Astrocyte (in vitro differentiated cells and primary cell): Measurements from ENCODE around the gene RNF157. TPM values are rescaled to one million over a fixed set of nuclear protein-coding genes. Genes with fewer than 3 reads are reported as not detected.

ENCODE experiments used
- DNase-seq: peaks from one replicate; pipeline ENCODE4 v3.0.0-alpha.2; 2010; ENCODE audit warnings: low read depth
- FAIRE-seq: peaks from 2 replicates; lab custom pipeline; 2011; peaks lifted over from hg19 to GRCh38; lab: Jason Lieb, UNC
- H2AFZ ChIP-seq: 2 replicates; pipeline ENCODE4 v1.6.0; 2012; ENCODE audit warnings: low read depth, low read length, inconsistent platforms
- H3K27ac ChIP-seq: 2 replicates; pipeline ENCODE4 v1.5.1; 2011; ENCODE audit warnings: low read depth, low read length, inconsistent platforms
- H3K27me3 ChIP-seq: 2 replicates; pipeline ENCODE4 v1.6.0; 2011; ENCODE audit warnings: low read length, inconsistent platforms; ENCODE audit not compliant: insufficient read depth
- H3K36me3 ChIP-seq: 2 replicates; pipeline ENCODE4 v1.5.1; 2011; ENCODE audit warnings: low read length, inconsistent platforms; ENCODE audit not compliant: insufficient read depth
- H3K4me1 ChIP-seq: 2 replicates; pipeline ENCODE4 v1.5.1; 2011; ENCODE audit warnings: low read length, inconsistent platforms; ENCODE audit not compliant: insufficient read depth
- H3K4me2 ChIP-seq: 2 replicates; pipeline ENCODE4 v1.6.0; 2012; ENCODE audit warnings: low read length, inconsistent platforms
- H3K4me3 ChIP-seq: 2 replicates; pipeline ENCODE4 v1.5.1; 2011; ENCODE audit warnings: low read depth, mild to moderate bottlenecking, low read length, inconsistent platforms; ENCODE audit not compliant: insufficient read depth
- H3K79me2 ChIP-seq: 2 replicates; pipeline ENCODE4 v1.6.0; 2012; ENCODE audit warnings: mild to moderate bottlenecking, low read length, inconsistent platforms; ENCODE audit not compliant: insufficient read depth
- H3K9ac ChIP-seq: 2 replicates; pipeline ENCODE4 v1.6.0; 2012; ENCODE audit warnings: mild to moderate bottlenecking, low read length, inconsistent platforms
- H3K9me3 ChIP-seq: 2 replicates; pipeline ENCODE4 v1.5.1; 2012; ENCODE audit warnings: low read depth, mild to moderate bottlenecking, low read length, inconsistent platforms; ENCODE audit not compliant: insufficient read depth
- H4K20me1 ChIP-seq: 2 replicates; pipeline ENCODE4 v1.6.0; 2012; ENCODE audit warnings: low read length, inconsistent platforms; ENCODE audit not compliant: insufficient read depth
- H3K27ac Mint-ChIP-seq: one replicate; pipeline ENCODE4 v1.8.0; 2021; ENCODE audit warnings: mild to moderate bottlenecking, mixed read lengths; ENCODE audit not compliant: unreplicated experiment
- H3K27me3 Mint-ChIP-seq: one replicate; pipeline ENCODE4 v1.8.0; 2021; ENCODE audit warnings: low read depth, mixed read lengths; ENCODE audit not compliant: unreplicated experiment
- H3K36me3 Mint-ChIP-seq: one replicate; pipeline ENCODE4 v1.8.0; 2021; ENCODE audit warnings: low read depth, mixed read lengths; ENCODE audit not compliant: unreplicated experiment
- H3K4me1 Mint-ChIP-seq: one replicate; pipeline ENCODE4 v1.8.0; 2021; ENCODE audit warnings: low read depth, mixed read lengths; ENCODE audit not compliant: unreplicated experiment
- H3K4me3 Mint-ChIP-seq: one replicate; pipeline ENCODE4 v1.8.0; 2021; ENCODE audit warnings: mild to moderate bottlenecking, moderate library complexity, mixed read lengths; ENCODE audit not compliant: unreplicated experiment
- H3K9me3 Mint-ChIP-seq: one replicate; pipeline ENCODE4 v1.8.0; 2021; ENCODE audit warnings: mild to moderate bottlenecking, mixed read lengths; ENCODE audit not compliant: unreplicated experiment
- EZH2 ChIP-seq: IDR thresholded peaks from 2 replicates; pipeline ENCODE4 v1.6.1; 2012; ENCODE audit warnings: mild to moderate bottlenecking, low read length, inconsistent platforms; ENCODE audit not compliant: insufficient read depth
- total RNA-seq: library from RNA; stranded (reverse); gene quantifications from 2 replicates; pipeline ENCODE4 v1.2.1, GENCODE V29; 2021
- TF ChIP-seq, protein P1 (sequence below): IDR thresholded peaks from 2 replicates; pipeline ENCODE4 v1.5.1; 2011; ENCODE audit warnings: low read depth, mild to moderate bottlenecking, inconsistent platforms, low read length, moderate library complexity; ENCODE audit not compliant: insufficient read depth

Gene RNF157
- total RNA-seq, 1 donor from 2014 or later = 1.4 TPM

GRCh38 chr17:76115138-76115754, 125.0 kb downstream of the RNF157 start:
- Histone ChIP-seq H4K20me1 (no peaks in the 10 kb centered on the region), H3K4me1 (no peaks in the 10 kb centered on the region), H3K27me3 (no peaks in the 10 kb centered on the region), H3K9ac (no peak overlapping the region), H3K4me2 (no peak overlapping the region), H3K79me2 (no peaks in the 10 kb centered on the region), H2AFZ (no peak overlapping the region), H3K4me3 (no peak overlapping the region), H3K27ac (no peak overlapping the region), H3K36me3 (no peaks in the 10 kb centered on the region), H3K9me3 (no peaks in the 10 kb centered on the region)
- Mint-ChIP-seq H3K27me3 (peaks cover 10% of the 10 kb centered on the region), H3K36me3 (peaks cover 1% of the 10 kb centered on the region), H3K4me3 (no peak overlapping the region), H3K9me3 (no peaks in the 10 kb centered on the region), H3K4me1 (no peaks in the 10 kb centered on the region), H3K27ac (no peak overlapping the region)
- FAIRE-seq = no peak
- no peak for TF ChIP-seq EZH2
- TF ChIP-seq, protein P1, sequence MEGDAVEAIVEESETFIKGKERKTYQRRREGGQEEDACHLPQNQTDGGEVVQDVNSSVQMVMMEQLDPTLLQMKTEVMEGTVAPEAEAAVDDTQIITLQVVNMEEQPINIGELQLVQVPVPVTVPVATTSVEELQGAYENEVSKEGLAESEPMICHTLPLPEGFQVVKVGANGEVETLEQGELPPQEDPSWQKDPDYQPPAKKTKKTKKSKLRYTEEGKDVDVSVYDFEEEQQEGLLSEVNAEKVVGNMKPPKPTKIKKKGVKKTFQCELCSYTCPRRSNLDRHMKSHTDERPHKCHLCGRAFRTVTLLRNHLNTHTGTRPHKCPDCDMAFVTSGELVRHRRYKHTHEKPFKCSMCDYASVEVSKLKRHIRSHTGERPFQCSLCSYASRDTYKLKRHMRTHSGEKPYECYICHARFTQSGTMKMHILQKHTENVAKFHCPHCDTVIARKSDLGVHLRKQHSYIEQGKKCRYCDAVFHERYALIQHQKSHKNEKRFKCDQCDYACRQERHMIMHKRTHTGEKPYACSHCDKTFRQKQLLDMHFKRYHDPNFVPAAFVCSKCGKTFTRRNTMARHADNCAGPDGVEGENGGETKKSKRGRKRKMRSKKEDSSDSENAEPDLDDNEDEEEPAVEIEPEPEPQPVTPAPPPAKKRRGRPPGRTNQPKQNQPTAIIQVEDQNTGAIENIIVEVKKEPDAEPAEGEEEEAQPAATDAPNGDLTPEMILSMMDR = no peak
- DNase-seq = no peak

- Histone ChIP-seq H3K4me1 (no peaks in the 10 kb centered on the region), H4K20me1 (no peaks in the 10 kb centered on the region), H3K79me2 (no peaks in the 10 kb centered on the region), H3K27me3 (no peaks in the 10 kb centered on the region), H3K9me3 (no peaks in the 10 kb centered on the region), H3K4me2 (no peak overlapping the region), H2AFZ (no peak overlapping the region), H3K36me3 (no peaks in the 10 kb centered on the region), H3K4me3 (no peak overlapping the region), H3K9ac (no peak overlapping the region), H3K27ac (no peak overlapping the region)
- peaks cover 1% of the 10 kb centered on the region for H3K36me3 Mint-ChIP-seq
- H3K27me3 Mint-ChIP-seq = no peaks in the 10 kb centered on the region
- H3K27ac Mint-ChIP-seq = no peak overlapping the region
- H3K4me3 Mint-ChIP-seq = no peak overlapping the region
- H3K9me3 Mint-ChIP-seq = no peaks in the 10 kb centered on the region
- TF ChIP-seq EZH2 = no peak
- TF ChIP-seq, protein P1 = no peak
- no peaks in the 10 kb centered on the region for H3K4me1 Mint-ChIP-seq
- DNase-seq = peak; percentile 23
- no peak for FAIRE-seq
Measured at GRCh38 chr17:76111956-76112355, 128.3 kb downstream of the RNF157 start.

DNA sequence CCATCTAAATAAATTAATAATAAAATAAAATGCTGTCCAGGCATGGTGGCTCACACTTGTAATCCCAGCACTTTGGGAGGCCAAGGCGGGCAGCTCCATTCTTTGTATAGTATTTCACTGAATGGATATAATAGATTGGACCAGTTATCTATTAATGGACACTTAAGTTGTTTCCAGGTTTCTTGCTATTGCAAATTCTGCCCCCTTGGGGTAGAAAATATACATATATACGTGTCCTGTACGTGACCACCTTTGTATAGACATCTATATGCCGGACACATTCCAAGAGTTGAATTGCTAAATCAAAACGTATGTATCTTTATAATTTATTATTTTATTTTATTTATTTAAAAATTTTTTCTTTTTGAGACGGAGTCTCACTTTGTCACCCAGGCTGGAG, 132.8 kb downstream of the RNF157 start:
- Mint-ChIP-seq H3K36me3 (no peaks in the 10 kb centered on the region), H3K27me3 (no peaks in the 10 kb centered on the region), H3K27ac (no peak overlapping the region), H3K9me3 (no peaks in the 10 kb centered on the region), H3K4me3 (no peak overlapping the region), H3K4me1 (peaks cover 2% of the 10 kb centered on the region)
- no peak for FAIRE-seq
- peaks cover 11% of the 10 kb centered on the region for H3K79me2 ChIP-seq
- H3K9me3 ChIP-seq = no peaks in the 10 kb centered on the region
- peaks cover 9% of the 10 kb centered on the region for H3K4me1 ChIP-seq
- no peak overlapping the region for H3K9ac ChIP-seq
- TF ChIP-seq, protein P1 = no peak
- no peak for TF ChIP-seq EZH2
- DNase-seq = no peak
- peaks cover 5% of the 10 kb centered on the region for H4K20me1 ChIP-seq
- no peaks in the 10 kb centered on the region for H3K27me3 ChIP-seq
- no peak overlapping the region for H2AFZ ChIP-seq
- H3K27ac ChIP-seq = no peak overlapping the region
- H3K4me2 ChIP-seq = no peak overlapping the region
- no peaks in the 10 kb centered on the region for H3K36me3 ChIP-seq
- no peak overlapping the region for H3K4me3 ChIP-seq
